ENCODE results near the gene IFNG-AS1.

DNA sequence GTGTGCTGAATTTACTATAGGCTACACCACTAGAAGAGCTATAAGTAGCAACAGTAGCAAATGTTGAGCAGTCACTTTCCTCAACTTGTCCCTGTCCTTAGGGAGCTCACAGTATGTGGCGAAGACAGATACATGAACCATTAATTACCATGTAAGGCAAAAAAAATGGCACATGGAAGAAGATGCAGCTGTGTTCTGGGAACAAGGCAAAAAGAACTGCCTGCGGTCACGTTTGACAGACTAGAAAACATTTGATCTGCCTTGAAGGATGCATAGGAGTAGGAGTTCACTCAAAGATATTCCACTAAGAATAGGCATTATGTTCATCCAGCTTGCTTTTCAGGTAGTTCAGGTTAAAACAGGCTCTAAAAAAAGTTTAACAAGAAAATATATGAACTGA, 46.5 kb upstream of the IFNG-AS1 start:
- TF ChIP-seq CTCF (IDR thresholded peaks at IDR 0.05) = no peak
- no peak for TF ChIP-seq POLR2A (IDR thresholded peaks at IDR 0.05)
- no peak for TF ChIP-seq POLR2AphosphoS5 (IDR thresholded peaks at IDR 0.05)
